HepG2 (cell line): ENCODE results near the gene RLF. TPM values are rescaled to one million over a fixed set of nuclear protein-coding genes. Genes with fewer than 3 reads are reported as not detected.
A peak's percentile ranks its signal among the peaks of the same experiment; 100 is the strongest.

ENCODE experiments used
- AHDC1 ChIP-seq: sonication (generic); formaldehyde crosslinking; IDR thresholded peaks from 2 replicates; pipeline ENCODE4 v1.5.1; 2020; ENCODE audit warnings: mild to moderate bottlenecking, missing genetic modification reagents, borderline replicate concordance
- BHLHE40 ChIP-seq: IDR thresholded peaks from 2 replicates; pipeline ENCODE4 v1.6.1; 2011; ENCODE audit warnings: low read length, improper control_type of control experiment
- ETV6 ChIP-seq: sonication (generic); formaldehyde crosslinking; conservative IDR thresholded peaks from 2 replicates; pipeline ENCODE4 v1.4.0; 2020; ENCODE audit warnings: missing genetic modification reagents
- FOXP1 ChIP-seq, 2 experiments: fragments of 450-650 bp in 1 of 2; IDR thresholded peaks; 2 replicates each; pipeline ENCODE4 v1.6.1; 2017 to 2018; ENCODE audit warnings: antibody characterized with exemption in 1 of 2
- JUN ChIP-seq: sonication (generic); formaldehyde crosslinking; IDR thresholded peaks from 2 replicates; pipeline ENCODE4 v1.4.0; 2020; ENCODE audit warnings: mild to moderate bottlenecking, missing genetic modification reagents
- KLF15 ChIP-seq: sonication (generic); formaldehyde crosslinking; IDR thresholded peaks from 2 replicates; pipeline ENCODE4 v1.8.1; 2023; ENCODE audit warnings: borderline replicate concordance, mild to moderate bottlenecking, inconsistent platforms, missing genetic modification reagents, mixed read lengths
- NFRKB ChIP-seq: fragments of 450-650 bp; IDR thresholded peaks from 2 replicates; pipeline ENCODE4 v1.6.1; 2017
- SNAI1 ChIP-seq: sonication (generic); formaldehyde crosslinking; IDR thresholded peaks from 2 replicates; pipeline ENCODE4 v1.5.0; 2020; ENCODE audit warnings: mild to moderate bottlenecking, missing genetic modification reagents, borderline replicate concordance
- SOX6 ChIP-seq, 2 experiments: fragments of 450-650 bp in 1 of 2; sonication (generic) in 1 of 2; formaldehyde crosslinking in 1 of 2; IDR thresholded peaks; 2 replicates each; pipeline versions ENCODE4 v1.4.0 to v1.6.1; 2017 to 2020; ENCODE audit warnings: antibody characterized with exemption in 1 of 2, mild to moderate bottlenecking in 1 of 2, missing genetic modification reagents in 1 of 2
- SP5 ChIP-seq: IDR thresholded peaks from 2 replicates; pipeline ENCODE4 v1.6.1; 2016; ENCODE audit warnings: low read depth, borderline replicate concordance
- STAG1 ChIP-seq: sonication (generic); formaldehyde crosslinking; IDR thresholded peaks from 2 replicates; pipeline ENCODE4 v1.4.0; 2020; ENCODE audit warnings: missing genetic modification reagents
- ZBTB7A ChIP-seq: sonication (generic); formaldehyde crosslinking; IDR thresholded peaks from 2 replicates; pipeline ENCODE4 v1.8.0; 2022; ENCODE audit warnings: mild to moderate bottlenecking, missing genetic modification reagents
- ZNF207 ChIP-seq: fragments of 450-650 bp; IDR thresholded peaks from 2 replicates; pipeline ENCODE4 v1.6.1; 2016; ENCODE audit warnings: antibody characterized with exemption, borderline replicate concordance
- ZNF225 ChIP-seq: sonication (generic); formaldehyde crosslinking; IDR thresholded peaks from 2 replicates; pipeline ENCODE4 v1.4.0; 2020; ENCODE audit warnings: mild to moderate bottlenecking, missing genetic modification reagents
- ZNF230 ChIP-seq: sonication (generic); formaldehyde crosslinking; IDR thresholded peaks from 2 replicates; pipeline ENCODE4 v1.4.0; 2020; ENCODE audit warnings: mild to moderate bottlenecking, missing genetic modification reagents
- ZNF3 ChIP-seq: IDR thresholded peaks from 2 replicates; pipeline ENCODE4 v1.7.0; 2017; ENCODE audit warnings: inconsistent platforms
- ZNF329 ChIP-seq: sonication (generic); formaldehyde crosslinking; IDR thresholded peaks from 2 replicates; pipeline ENCODE4 v1.9.0; 2021; ENCODE audit warnings: low read depth, mild to moderate bottlenecking, missing genetic modification reagents
- ZNF724P ChIP-seq: sonication (generic); formaldehyde crosslinking; IDR thresholded peaks from 2 replicates; pipeline ENCODE4 v1.8.0; 2022; ENCODE audit warnings: missing genetic modification reagents, borderline replicate concordance
- ZNF746 ChIP-seq: sonication (generic); formaldehyde crosslinking; IDR thresholded peaks from 2 replicates; pipeline ENCODE4 v1.8.0; 2022; ENCODE audit warnings: mild to moderate bottlenecking, missing genetic modification reagents
- ZNF792 ChIP-seq: IDR thresholded peaks from 2 replicates; pipeline ENCODE4 v1.6.1; 2016
- polyA plus RNA-seq, 8 experiments: library from polyadenylated mRNA; depleted of rRNA in 3 of 8; stranded (reverse) in 7 of 8; unstranded in 1 of 8; fragments of >200 nt; fragmentation: Illumina TruSeq in 4 of 8; extraction: Trizol in 4 of 8; gene quantifications; 2 replicates each; pipeline versions ENCODE4 v1.2.1 to v1.2.3, GENCODE V29; 2011 to 2016; ENCODE audit warnings: low read depth in 4 of 8, missing spikeins in 1 of 8, mixed read lengths in 1 of 8; ENCODE audit not compliant: insufficient read depth in 1 of 8
- total RNA-seq, 5 experiments: library from RNA; depleted of rRNA; stranded (reverse); fragments of >200 nt; fragmentation: Illumina TruSeq; extraction: Trizol; gene quantifications; 2 replicates each; pipeline ENCODE4 v1.2.3, GENCODE V29; 2016; ENCODE audit warnings: low read depth in 1 of 5
- TF ChIP-seq, protein P1 (sequence below): sonication (generic); formaldehyde crosslinking; IDR thresholded peaks from 2 replicates; pipeline ENCODE4 v1.4.0; 2020; ENCODE audit warnings: missing genetic modification reagents

Gene RLF
- total and polyA plus RNA-seq, 2 of the 13 experiments (the other 11 are each of a cell fraction or from before 2014, with no cell fraction given) = 9.0 to 15.7 TPM

GRCh38 chr1:40257688-40258444, 96.7 kb downstream of the RLF start, which contains the start of gene ZMPSTE24 (continued):
- TF ChIP-seq, protein P1, sequence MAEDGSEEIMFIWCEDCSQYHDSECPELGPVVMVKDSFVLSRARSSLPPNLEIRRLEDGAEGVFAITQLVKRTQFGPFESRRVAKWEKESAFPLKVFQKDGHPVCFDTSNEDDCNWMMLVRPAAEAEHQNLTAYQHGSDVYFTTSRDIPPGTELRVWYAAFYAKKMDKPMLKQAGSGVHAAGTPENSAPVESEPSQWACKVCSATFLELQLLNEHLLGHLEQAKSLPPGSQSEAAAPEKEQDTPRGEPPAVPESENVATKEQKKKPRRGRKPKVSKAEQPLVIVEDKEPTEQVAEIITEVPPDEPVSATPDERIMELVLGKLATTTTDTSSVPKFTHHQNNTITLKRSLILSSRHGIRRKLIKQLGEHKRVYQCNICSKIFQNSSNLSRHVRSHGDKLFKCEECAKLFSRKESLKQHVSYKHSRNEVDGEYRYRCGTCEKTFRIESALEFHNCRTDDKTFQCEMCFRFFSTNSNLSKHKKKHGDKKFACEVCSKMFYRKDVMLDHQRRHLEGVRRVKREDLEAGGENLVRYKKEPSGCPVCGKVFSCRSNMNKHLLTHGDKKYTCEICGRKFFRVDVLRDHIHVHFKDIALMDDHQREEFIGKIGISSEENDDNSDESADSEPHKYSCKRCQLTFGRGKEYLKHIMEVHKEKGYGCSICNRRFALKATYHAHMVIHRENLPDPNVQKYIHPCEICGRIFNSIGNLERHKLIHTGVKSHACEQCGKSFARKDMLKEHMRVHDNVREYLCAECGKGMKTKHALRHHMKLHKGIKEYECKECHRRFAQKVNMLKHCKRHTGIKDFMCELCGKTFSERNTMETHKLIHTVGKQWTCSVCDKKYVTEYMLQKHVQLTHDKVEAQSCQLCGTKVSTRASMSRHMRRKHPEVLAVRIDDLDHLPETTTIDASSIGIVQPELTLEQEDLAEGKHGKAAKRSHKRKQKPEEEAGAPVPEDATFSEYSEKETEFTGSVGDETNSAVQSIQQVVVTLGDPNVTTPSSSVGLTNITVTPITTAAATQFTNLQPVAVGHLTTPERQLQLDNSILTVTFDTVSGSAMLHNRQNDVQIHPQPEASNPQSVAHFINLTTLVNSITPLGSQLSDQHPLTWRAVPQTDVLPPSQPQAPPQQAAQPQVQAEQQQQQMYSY (CRISPR knock-in tag) = no peak
- TF ChIP-seq NFRKB = no peak
- 0 out of 2 replicates have a peak, but pooled peaks have one; percentile 68 for TF ChIP-seq ZNF225 (CRISPR knock-in tag)
- TF ChIP-seq ZNF792 (CRISPR knock-in tag) = peak; percentile 50
- peak; percentile 87; the same call in 1 of the 2 replicates for TF ChIP-seq ZNF329 (CRISPR knock-in tag)
- TF ChIP-seq BHLHE40 = 0 out of 2 replicates have a peak, but pooled peaks have one; percentile 5
- TF ChIP-seq SOX6 (IDR thresholded peaks at IDR 0.05) = no peak
- peak; percentile 82 for TF ChIP-seq SOX6 (CRISPR knock-in tag; IDR thresholded peaks at IDR 0.05)
- TF ChIP-seq ZNF724P (CRISPR knock-in tag) = peak; percentile 89
- TF ChIP-seq AHDC1 = peak; percentile 62; the same call in 1 of the 2 replicates
- peak; percentile 46; the same call in 1 of the 2 replicates for TF ChIP-seq FOXP1 (IDR thresholded peaks at IDR 0.05)
- TF ChIP-seq FOXP1 (CRISPR knock-in tag; IDR thresholded peaks at IDR 0.05) = peak; percentile 60
- TF ChIP-seq ZNF3 (CRISPR knock-in tag) = 0 out of 2 replicates have a peak, but pooled peaks have one; percentile 46
- TF ChIP-seq JUN (CRISPR knock-in tag) = peak; percentile 72; the same call in 1 of the 2 replicates
- TF ChIP-seq SNAI1 = peak; percentile 78; the same call in 1 of the 2 replicates
- peak; percentile 68; the same call in 1 of the 2 replicates for TF ChIP-seq ZBTB7A
- peak; percentile 91; the same call in 1 of the 2 replicates for TF ChIP-seq ZNF230 (CRISPR knock-in tag)
- no peak for TF ChIP-seq ZNF207
- TF ChIP-seq ETV6 (CRISPR knock-in tag) = peak; percentile 71
- peak; percentile 91 for TF ChIP-seq ZNF746 (CRISPR knock-in tag)
- no peak for TF ChIP-seq KLF15
- peak; percentile 87; the same call in 1 of the 2 replicates for TF ChIP-seq SP5 (CRISPR knock-in tag)
- TF ChIP-seq STAG1 = no peak; the same call in 1 of the 2 replicates
